ENCODE results near the gene ZSCAN9. TPM values are rescaled to one million over a fixed set of nuclear protein-coding genes. Genes with fewer than 3 reads are reported as not detected.

ZSCAN9 gene
- total RNA-seq, 1 donor from 2014 or later, result 12.5 TPM

GRCh38 chr6:28266563-28266961 lies 41.5 kb downstream of the ZSCAN9 start:
- H3K4me3 ChIP-seq (ENCODE audit: low read depth, low read length), result peak overlapping the region; percentile 77
- DNase-seq (ENCODE audit: low read depth), result no peak

GRCh38 chr6:28266962-28267694 lies 42.1 kb downstream of the ZSCAN9 start, which contains the start of gene ZSCAN26:
Gene ZSCAN26, plus strand, starts transcription at chr6:28267143. Its CDS starts 4,777 bp downstream, at chr6:28271920.
- peak within 1 kb of the TSS; percentile 77 for H3K4me3 ChIP-seq (ENCODE audit: low read depth, low read length)
- DNase-seq (ENCODE audit: low read depth), result peak; percentile 77
- TF ChIP-seq CTCF (conservative IDR thresholded peaks at IDR 0.05; ENCODE audit: low read depth, low read length), result no peak

More at GRCh38 chr6:28266563-28266961, 41.5 kb downstream of the ZSCAN9 start:
- TF ChIP-seq CTCF (conservative IDR thresholded peaks at IDR 0.05; ENCODE audit: low read depth, low read length), result no peak

GRCh38 chr6:28267695-28268059 lies 42.6 kb downstream of the ZSCAN9 start:
- no peak for TF ChIP-seq CTCF (conservative IDR thresholded peaks at IDR 0.05; ENCODE audit: low read depth, low read length)

GRCh38 chr6:28269492-28269891 lies 44.4 kb downstream of the ZSCAN9 start:
- TF ChIP-seq CTCF (conservative IDR thresholded peaks at IDR 0.05; ENCODE audit: low read depth, low read length), result no peak
- DNase-seq (ENCODE audit: low read depth), result peak; percentile 81
- no peak overlapping the region for H3K4me3 ChIP-seq (ENCODE audit: low read depth, low read length)

More at GRCh38 chr6:28267695-28268059, 42.6 kb downstream of the ZSCAN9 start:
- H3K4me3 ChIP-seq (ENCODE audit: low read depth, low read length), result peak overlapping the region; percentile 77
- DNase-seq (ENCODE audit: low read depth), result no peak

- TF ChIP-seq CTCF (conservative IDR thresholded peaks at IDR 0.05; ENCODE audit: low read depth, low read length), result no peak
- no peak for DNase-seq (ENCODE audit: low read depth)
- H3K4me3 ChIP-seq (ENCODE audit: low read depth, low read length), result no peak overlapping the region
Measured at GRCh38 chr6:28274888-28275287, 49.8 kb downstream of the ZSCAN9 start.

GRCh38 chr6:28277746-28278145 lies 52.7 kb downstream of the ZSCAN9 start:
- DNase-seq (ENCODE audit: low read depth), result no peak
- no peak overlapping the region for H3K4me3 ChIP-seq (ENCODE audit: low read depth, low read length)
- no peak for TF ChIP-seq CTCF (conservative IDR thresholded peaks at IDR 0.05; ENCODE audit: low read depth, low read length)
